H9 (cell line): ENCODE measurements around the gene TMEM132C. TPM values are rescaled to one million over a fixed set of nuclear protein-coding genes. Genes with fewer than 3 reads are reported as not detected.

ENCODE experiments used
- DNase-seq: peaks from one replicate; pipeline ENCODE4 v3.0.0-alpha.2; 2017
- H2AFZ ChIP-seq: one replicate; pipeline ENCODE4 v1.6.1; 2013; ENCODE audit warnings: mild to moderate bottlenecking, low read length, control low read depth, moderate library complexity
- H2AK5ac ChIP-seq: 2 replicates; pipeline ENCODE4 v1.6.1; 2013; ENCODE audit warnings: low read length, control low read depth, mixed read lengths; ENCODE audit not compliant: insufficient read length
- H2BK120ac ChIP-seq: one replicate; pipeline ENCODE4 v1.6.1; 2013; ENCODE audit warnings: low read depth, mild to moderate bottlenecking, low read length, control low read depth, inconsistent platforms; ENCODE audit not compliant: poor library complexity, severe bottlenecking
- H2BK12ac ChIP-seq: 2 replicates; pipeline ENCODE4 v1.6.1; 2013; ENCODE audit warnings: low read length, control low read depth, mixed read lengths, low read depth; ENCODE audit not compliant: insufficient read length
- H2BK15ac ChIP-seq: 2 replicates; pipeline ENCODE4 v1.6.1; 2013; ENCODE audit warnings: low read depth, low read length, control low read depth
- H2BK20ac ChIP-seq: one replicate; pipeline ENCODE4 v1.6.1; 2013; ENCODE audit warnings: low read depth, mild to moderate bottlenecking, low read length, control low read depth, inconsistent platforms; ENCODE audit not compliant: poor library complexity, severe bottlenecking
- H2BK5ac ChIP-seq: 2 replicates; pipeline ENCODE4 v1.6.1; 2013; ENCODE audit warnings: low read length, control low read depth, mixed read lengths; ENCODE audit not compliant: insufficient read length
- H3K14ac ChIP-seq: 2 replicates; pipeline ENCODE4 v1.6.1; 2013; ENCODE audit warnings: low read length, control low read depth; ENCODE audit not compliant: insufficient read depth
- H3K18ac ChIP-seq: 2 replicates; pipeline ENCODE4 v1.6.1; 2013; ENCODE audit warnings: low read depth, mild to moderate bottlenecking, mixed read lengths, low read length, control low read depth; ENCODE audit not compliant: insufficient read length
- H3K23ac ChIP-seq: 2 replicates; pipeline ENCODE4 v1.6.1; 2013; ENCODE audit warnings: low read length, control low read depth, mixed read lengths, low read depth; ENCODE audit not compliant: insufficient read length
- H3K23me2 ChIP-seq: 2 replicates; pipeline ENCODE4 v1.6.1; 2013; ENCODE audit warnings: low read depth, mild to moderate bottlenecking, mixed read lengths, low read length, control low read depth; ENCODE audit not compliant: insufficient read length, poor library complexity, severe bottlenecking
- H3K27ac ChIP-seq: 2 replicates; pipeline ENCODE4 v1.5.1; 2013; ENCODE audit warnings: low read length, control low read depth, mixed read lengths, low read depth; ENCODE audit not compliant: insufficient read length
- H3K27me3 ChIP-seq: 2 replicates; pipeline ENCODE4 v1.6.1; 2013; ENCODE audit warnings: low read length, control low read depth, inconsistent platforms; ENCODE audit not compliant: insufficient read depth
- H3K4ac ChIP-seq: 2 replicates; pipeline ENCODE4 v1.6.1; 2013; ENCODE audit warnings: low read depth, mild to moderate bottlenecking, control low read depth, inconsistent platforms, low read length, moderate library complexity
- H3K4me1 ChIP-seq: 2 replicates; pipeline ENCODE4 v1.6.1; 2013; ENCODE audit warnings: low read length, control low read depth, inconsistent platforms; ENCODE audit not compliant: insufficient read depth
- H3K4me2 ChIP-seq: 2 replicates; pipeline ENCODE4 v1.6.1; 2013; ENCODE audit warnings: low read length, control low read depth, mixed read lengths; ENCODE audit not compliant: insufficient read length, insufficient read depth
- H3K56ac ChIP-seq: 2 replicates; pipeline ENCODE4 v1.6.1; 2013; ENCODE audit warnings: low read depth, mild to moderate bottlenecking, mixed read lengths, low read length, control low read depth; ENCODE audit not compliant: insufficient read length
- H3K79me1 ChIP-seq: 2 replicates; pipeline ENCODE4 v1.6.1; 2013; ENCODE audit warnings: low read depth, mild to moderate bottlenecking, moderate library complexity, low read length, control low read depth, inconsistent platforms; ENCODE audit not compliant: insufficient read depth, poor library complexity, severe bottlenecking
- H3K79me2 ChIP-seq: 2 replicates; pipeline ENCODE4 v1.6.1; 2013; ENCODE audit warnings: low read length, control low read depth, inconsistent platforms; ENCODE audit not compliant: insufficient read depth
- H3K9ac ChIP-seq: 2 replicates; pipeline ENCODE4 v1.6.1; 2013; ENCODE audit warnings: low read length, control low read depth, mixed read lengths; ENCODE audit not compliant: insufficient read length; ENCODE audit errors: extremely low read depth
- H3K9me3 ChIP-seq: one replicate; pipeline ENCODE4 v1.6.1; 2013; ENCODE audit warnings: low read depth, low read length, inconsistent platforms; ENCODE audit not compliant: control insufficient read depth
- H3T11ph ChIP-seq: one replicate; pipeline ENCODE4 v1.6.1; 2013; ENCODE audit warnings: mild to moderate bottlenecking, low read length, control low read depth, inconsistent platforms
- H4K20me1 ChIP-seq: one replicate; pipeline ENCODE4 v1.6.1; 2013; ENCODE audit not compliant: control insufficient read depth, insufficient read length, insufficient read depth
- H4K5ac ChIP-seq: 2 replicates; pipeline ENCODE4 v1.6.1; 2013; ENCODE audit warnings: low read depth, mild to moderate bottlenecking, mixed read lengths, low read length, control low read depth; ENCODE audit not compliant: insufficient read length
- H4K8ac ChIP-seq: replicated peaks from 2 replicates; pipeline ENCODE4 v1.6.1; 2013; ENCODE audit warnings: low read length, control low read depth, mixed read lengths, low read depth; ENCODE audit not compliant: insufficient read length
- H4K91ac ChIP-seq: 2 replicates; pipeline ENCODE4 v1.6.1; 2013; ENCODE audit warnings: low read depth, mild to moderate bottlenecking, moderate library complexity, mixed read lengths, low read length, control low read depth; ENCODE audit not compliant: insufficient read length
- H3K27ac Mint-ChIP-seq, 3 experiments: 2 replicates in 2 of 3; 3 replicates in 1 of 3; pipeline ENCODE4 v1.8.0; 2020 to 2021; ENCODE audit warnings: mixed read lengths in 3 of 3, mild to moderate bottlenecking in 1 of 3, moderate library complexity in 1 of 3
- H3K27me3 Mint-ChIP-seq: 2 replicates; pipeline ENCODE4 v1.8.0; 2021; ENCODE audit warnings: low read depth, mild to moderate bottlenecking, moderate library complexity, mixed read lengths
- H3K36me3 Mint-ChIP-seq, 3 experiments: 2 replicates in 2 of 3; 3 replicates in 1 of 3; pipeline ENCODE4 v1.8.0; 2020 to 2021; ENCODE audit warnings: low read depth in 3 of 3, mixed read lengths in 3 of 3; ENCODE audit not compliant: insufficient read depth in 1 of 3
- H3K4me1 Mint-ChIP-seq, 2 experiments: 2 replicates each; pipeline ENCODE4 v1.8.0; 2020; ENCODE audit warnings: mixed read lengths in 2 of 2
- H3K4me3 Mint-ChIP-seq, 2 experiments: 2 replicates in 1 of 2; 3 replicates in 1 of 2; pipeline ENCODE4 v1.8.0; 2020 to 2021; ENCODE audit warnings: mild to moderate bottlenecking in 2 of 2, mixed read lengths in 2 of 2, moderate library complexity in 1 of 2
- H3K9me3 Mint-ChIP-seq, 2 experiments: 2 replicates in 1 of 2; 3 replicates in 1 of 2; pipeline ENCODE4 v1.8.0; 2020; ENCODE audit warnings: mild to moderate bottlenecking in 2 of 2, mixed read lengths in 2 of 2, moderate library complexity in 1 of 2
- WGBS: extraction: QIAGEN DNeasy Blood & Tissue Kit; methylation state at CpG from one replicate; pipeline ENCODE4 v1.1.7; 2013; ENCODE audit warnings: missing lambda C conversion rate, low lambda C conversion rate, mixed read lengths; ENCODE audit not compliant: insufficient read length; ENCODE audit errors: extremely low coverage; 5-methylcytosine and 5-hydroxymethylcytosine counted together
- total RNA-seq: library from RNA; stranded (reverse); gene quantifications from 2 replicates; pipeline ENCODE4 v1.2.1, GENCODE V29; 2021
- TF ChIP-seq, protein P1 (sequence below): fragments of 200-600 bp; sonication (generic); conservative IDR thresholded peaks from 3 replicates; pipeline ENCODE4 v1.8.0; 2021; ENCODE audit warnings: antibody characterized with exemption, mild to moderate bottlenecking

TMEM132C gene
- total RNA-seq, 1 experiment from 2014 or later = 0.22 TPM

DNA sequence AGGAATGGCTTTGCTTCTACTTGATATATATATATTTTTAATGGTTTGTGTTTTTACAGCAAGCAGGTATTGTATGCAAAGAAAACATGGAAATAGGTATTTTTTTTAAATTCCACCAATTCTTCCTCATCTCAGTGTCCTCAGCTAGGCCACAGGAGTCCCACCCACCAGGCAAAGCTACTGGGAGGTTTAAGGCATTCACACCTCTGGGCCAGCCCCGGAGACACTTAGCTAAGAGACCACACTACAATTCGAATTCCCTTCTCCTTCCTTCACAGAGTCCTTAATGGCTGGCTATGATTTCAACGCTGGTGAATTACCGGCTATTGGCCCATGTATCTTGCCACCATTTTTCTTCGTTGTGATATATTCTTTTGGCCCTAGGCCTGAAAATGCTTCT is 485.4 kb downstream of the TMEM132C start:
- no peak overlapping the region for H3K27ac ChIP-seq
- Mint-ChIP-seq H3K27ac (no peak overlapping the region), H3K4me3 (no peak overlapping the region), H3K36me3 (peaks cover 0 to 7% (median 0%) of the 10 kb centered on the region in 3 experiments; a peak in 3 of 7 replicates), H3K4me1 (peaks cover 3 to 15% of the 10 kb centered on the region in 2 experiments), H3K27me3 (peaks cover 15% of the 10 kb centered on the region), H3K9me3 (peaks cover 6% of the 10 kb centered on the region in 2 experiments; a peak in 2 of 5 replicates)
- no peak overlapping the region for H3K23ac ChIP-seq
- H3K56ac ChIP-seq = no peak overlapping the region
- no peak overlapping the region for H4K8ac ChIP-seq
- no peak overlapping the region for H3K14ac ChIP-seq
- no peaks in the 10 kb centered on the region for H4K20me1 ChIP-seq
- no peak overlapping the region for H4K5ac ChIP-seq
- H3K79me2 ChIP-seq = no peaks in the 10 kb centered on the region
- H2BK15ac ChIP-seq = no peak overlapping the region
- H3K27me3 ChIP-seq = no peaks in the 10 kb centered on the region; the same call in none of the 2 replicates
- H3K4me2 ChIP-seq = no peak overlapping the region
- H2BK20ac ChIP-seq = no peak overlapping the region
- H3K79me1 ChIP-seq = no peaks in the 10 kb centered on the region
- H3K9me3 ChIP-seq = no peaks in the 10 kb centered on the region
- no CpG with 5 or more reads among the region's 5 CpGs for WGBS
- no peak overlapping the region for H2BK12ac ChIP-seq
- no peak overlapping the region for H3K18ac ChIP-seq
- H3K4ac ChIP-seq = no peak overlapping the region
- no peak for DNase-seq
- no peak overlapping the region for H2AK5ac ChIP-seq
- no peak overlapping the region for H3T11ph ChIP-seq
- TF ChIP-seq, protein P1, sequence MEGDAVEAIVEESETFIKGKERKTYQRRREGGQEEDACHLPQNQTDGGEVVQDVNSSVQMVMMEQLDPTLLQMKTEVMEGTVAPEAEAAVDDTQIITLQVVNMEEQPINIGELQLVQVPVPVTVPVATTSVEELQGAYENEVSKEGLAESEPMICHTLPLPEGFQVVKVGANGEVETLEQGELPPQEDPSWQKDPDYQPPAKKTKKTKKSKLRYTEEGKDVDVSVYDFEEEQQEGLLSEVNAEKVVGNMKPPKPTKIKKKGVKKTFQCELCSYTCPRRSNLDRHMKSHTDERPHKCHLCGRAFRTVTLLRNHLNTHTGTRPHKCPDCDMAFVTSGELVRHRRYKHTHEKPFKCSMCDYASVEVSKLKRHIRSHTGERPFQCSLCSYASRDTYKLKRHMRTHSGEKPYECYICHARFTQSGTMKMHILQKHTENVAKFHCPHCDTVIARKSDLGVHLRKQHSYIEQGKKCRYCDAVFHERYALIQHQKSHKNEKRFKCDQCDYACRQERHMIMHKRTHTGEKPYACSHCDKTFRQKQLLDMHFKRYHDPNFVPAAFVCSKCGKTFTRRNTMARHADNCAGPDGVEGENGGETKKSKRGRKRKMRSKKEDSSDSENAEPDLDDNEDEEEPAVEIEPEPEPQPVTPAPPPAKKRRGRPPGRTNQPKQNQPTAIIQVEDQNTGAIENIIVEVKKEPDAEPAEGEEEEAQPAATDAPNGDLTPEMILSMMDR = no peak
- H2BK5ac ChIP-seq = no peak overlapping the region
- H3K4me1 ChIP-seq = no peaks in the 10 kb centered on the region
- H3K23me2 ChIP-seq = no peaks in the 10 kb centered on the region
- H2BK120ac ChIP-seq = no peak overlapping the region
- H4K91ac ChIP-seq = no peak overlapping the region
- H3K9ac ChIP-seq = no peak overlapping the region
- no peak overlapping the region for H2AFZ ChIP-seq
